Karpas-422 (cell line): Measurements from ENCODE around the gene DDX42. TPM values are rescaled to one million over a fixed set of nuclear protein-coding genes. Genes with fewer than 3 reads are reported as not detected.

Source experiments
- total RNA-seq: library from RNA; depleted of rRNA; stranded (reverse); fragments of >200 nt; shearing (Covaris generic); gene quantifications from 2 replicates; pipeline ENCODE4 v1.2.3, GENCODE V29; 2014; ENCODE audit warnings: low replicate concordance; rRNA removed

DDX42 gene
- total RNA-seq, 1 experiment from 2014 or later: 76.5 TPM

Other genes with a start within 250 kb of the DDX42 start
- 44.9 and 72.3 TPM in 2 replicates for gene DCAF7, start 223.7 kb upstream of the DDX42 start, total RNA-seq
- gene TACO1, start 173.3 kb upstream of the DDX42 start, total RNA-seq: 10.7 and 17.9 TPM in 2 replicates
- gene MAP3K3, start 151.8 kb upstream of the DDX42 start, total RNA-seq: 17.8 and 43.4 TPM in 2 replicates
- 200 and 538 TPM in 2 replicates for gene LIMD2, start 74.0 kb upstream of the DDX42 start, total RNA-seq
- gene STRADA, start 32.4 kb upstream of the DDX42 start, total RNA-seq: 25.8 and 27.5 TPM in 2 replicates
- gene CCDC47, start 573 bp upstream of the DDX42 start, total RNA-seq: 28.0 and 35.9 TPM in 2 replicates
- 26.9 and 49.1 TPM in 2 replicates for gene PSMC5, start 53.3 kb downstream of the DDX42 start, total RNA-seq
- gene FTSJ3, start 53.5 kb downstream of the DDX42 start, total RNA-seq: 30.7 and 39.5 TPM in 2 replicates
- 103 and 143 TPM in 2 replicates for gene SMARCD2, start 68.5 kb downstream of the DDX42 start, total RNA-seq
- not detected in 2 replicates for gene CSH2, start 99.5 kb downstream of the DDX42 start, total RNA-seq
- not detected in 2 replicates for gene GH2, start 107.8 kb downstream of the DDX42 start, total RNA-seq
- not detected in 2 replicates for gene CSH1, start 122.4 kb downstream of the DDX42 start, total RNA-seq
- gene CSHL1, start 137.1 kb downstream of the DDX42 start, total RNA-seq: not detected in 2 replicates
- gene GH1, start 144.7 kb downstream of the DDX42 start, total RNA-seq: not detected in 2 replicates
- 545 and 1,164 TPM in 2 replicates for gene CD79B, start 158.2 kb downstream of the DDX42 start, total RNA-seq
- under 0.01 and 0.07 TPM in 2 replicates for gene SCN4A, start 198.7 kb downstream of the DDX42 start, total RNA-seq
- not detected in 2 replicates for gene PRR29, start 224.2 kb downstream of the DDX42 start, total RNA-seq
- 4.4 and 12.1 TPM in 2 replicates for gene ICAM2, start 246.5 kb downstream of the DDX42 start, total RNA-seq